Body of pancreas (tissue), 4 donors: Measurements from ENCODE around the gene PSORS1C1. TPM values are rescaled to one million over a fixed set of nuclear protein-coding genes. Genes with fewer than 3 reads are reported as not detected.
"Not testable (repeated sequence)": the region's sequence is repeated elsewhere in the genome, so short reads cannot be mapped to it uniquely, and the experiment has no call there.

ENCODE experiments used
- ATAC-seq: fragments of 150-250 bp; one replicate; pipeline ENCODE4 v1.9.1; 2016
- DNase-seq, 4 donors: peaks; one replicate each; pipeline ENCODE4 v3.0.0-alpha.2; 2019
- H3K27ac ChIP-seq, 4 donors: fragments of 200-600 bp; sonication (generic); 1 replicate in 3 of 4; 2 replicates in 1 of 4; pipeline versions ENCODE4 v1.5.1 to v1.6.1; 2016 to 2019; ENCODE audit warnings: mild to moderate bottlenecking in 1 of 4, mixed read lengths in 1 of 4, moderate library complexity in 1 of 4
- H3K27me3 ChIP-seq, 2 donors: fragments of 200-600 bp; sonication (generic); one replicate each; pipeline ENCODE4 v1.6.0; 2016; ENCODE audit warnings: mild to moderate bottlenecking in 1 of 2
- H3K36me3 ChIP-seq, 2 donors: fragments of 200-600 bp; sonication (generic); replicated peaks in 1 of 2; 2 replicates each; pipeline ENCODE4 v1.5.1; 2016; ENCODE audit warnings: low read depth in 2 of 2; ENCODE audit not compliant: insufficient read depth in 1 of 2
- H3K4me1 ChIP-seq: fragments of 200-600 bp; sonication (generic); one replicate; pipeline ENCODE4 v1.6.0; 2016
- H3K4me3 ChIP-seq, 2 donors: fragments of 200-600 bp; sonication (generic); 1 replicate in 1 of 2; 2 replicates in 1 of 2; pipeline ENCODE4 v1.5.1; 2016 to 2019
- H3K9me3 ChIP-seq, 3 donors: fragments of 200-600 bp; sonication (generic); 1 replicate in 2 of 3; 2 replicates in 1 of 3; pipeline ENCODE4 v1.5.1; 2016
- CTCF ChIP-seq, 7 experiments: fragments of 450-650 bp in 4 of 7; fragments of 200-600 bp in 3 of 7; sonication (generic) in 3 of 7; IDR thresholded peaks; one replicate each; pipeline ENCODE4 v1.5.1; 2016 to 2019; ENCODE audit warnings: antibody characterized with exemption in 7 of 7
- POLR2A ChIP-seq, 3 donors: fragments of 450-650 bp; IDR thresholded peaks; one replicate each; pipeline ENCODE4 v1.6.1; 2016; ENCODE audit warnings: antibody characterized with exemption in 3 of 3, mild to moderate bottlenecking in 2 of 3
- WGBS, 2 donors: methylation state at CpG; one replicate each; pipeline ENCODE4 v1.1.5; 2017; 5-methylcytosine and 5-hydroxymethylcytosine counted together
- intact Hi-C: fragments of 100-400 bp; cut with DNase I; formaldehyde crosslinking; loops from one replicate; pipeline ENCODE4 v1.15.1; 2023
- small RNA-seq: library from RNA; depleted of rRNA; stranded (forward); fragments of <200 nt; gene quantifications from one replicate; pipeline ENCODE3, GENCODE V24; 2016
- total RNA-seq, 2 donors: library from RNA; depleted of rRNA; stranded (reverse); fragments of >200 nt; gene quantifications; one replicate each; pipeline ENCODE4 v1.1.0, GENCODE V29; 2016

PSORS1C1 gene
- total RNA-seq, 2 donors from 2014 or later, result 1.6 to 3.4 TPM

- H3K4me3 ChIP-seq, H3K27me3 ChIP-seq, intact Hi-C loops, H3K36me3 ChIP-seq, H3K9me3 ChIP-seq: not testable (repeated sequence)
- TF ChIP-seq POLR2A (IDR thresholded peaks at IDR 0.05) (peak in 2 of 3 donors; percentile 21), CTCF (IDR thresholded peaks at IDR 0.05) (peak in 3 of 7 experiments; percentile 9 to 22 (median 9))
- peak; percentile 13 for ATAC-seq
- 46 to 51% methylated on average over 3 of the region's 3 CpGs for WGBS, 2 donors
- peak overlapping the region in 3 of 4 donors; percentile 73 to 98 (median 93) for H3K27ac ChIP-seq
- H3K4me1 ChIP-seq, result peaks cover 25% of the 10 kb centered on the region
- peak; percentile 48 to 72 (median 67) for DNase-seq
Observed at GRCh38 chr6:31189223-31189622, 74.6 kb downstream of the PSORS1C1 start.

Small RNA genes lying within 50 kb of the gene (small RNA-seq; reads per million reads assigned to genes)
- gene POLR2LP1 (not detected), gene RNU6-1133P (not detected)

Other genes starting within 250 kb of the PSORS1C1 start
- gene DDR1, start 230.3 kb upstream of the PSORS1C1 start, total RNA-seq, result 10 to 100 TPM; 90.3 to 97.3 TPM
- gene GTF2H4, start 206.6 kb upstream of the PSORS1C1 start, total RNA-seq, result 10 to 100 TPM in 1 of 2 donors, under 1 TPM in 1; 0.66 to 27.2 TPM
- 10 to 100 TPM; 16.6 to 29.7 TPM for gene VARS2, start 200.6 kb upstream of the PSORS1C1 start, total RNA-seq
- 1 to 10 TPM in 1 of 2 donors, not detected in 1; 5.2 TPM for gene SFTA2, start 182.6 kb upstream of the PSORS1C1 start, total RNA-seq
- gene MUCL3, start 173.8 kb upstream of the PSORS1C1 start, total RNA-seq, result under 1 TPM; under 0.01 to 0.52 TPM
- not detected for gene MUC21, start 131.1 kb upstream of the PSORS1C1 start, total RNA-seq
- not detected for gene MUC22, start 104.3 kb upstream of the PSORS1C1 start, total RNA-seq
- not detected for gene C6orf15, start 2.2 kb upstream of the PSORS1C1 start, total RNA-seq
- not detected for gene CDSN, start 5.6 kb downstream of the PSORS1C1 start, total RNA-seq
- gene PSORS1C2, start 24.3 kb downstream of the PSORS1C1 start, total RNA-seq, result not detected
- 10 to 100 TPM; 15.6 to 28.7 TPM for gene CCHCR1, start 43.0 kb downstream of the PSORS1C1 start, total RNA-seq
- gene TCF19, start 43.8 kb downstream of the PSORS1C1 start, total RNA-seq, result 1 to 10 TPM; 1.8 to 2.0 TPM
- gene POU5F1, start 55.9 kb downstream of the PSORS1C1 start, total RNA-seq, result 10 to 100 TPM in 1 of 2 donors, 1 to 10 TPM in 1; 4.9 to 37.6 TPM
- gene HLA-C, start 157.3 kb downstream of the PSORS1C1 start, total RNA-seq, result 100 to 1,000 TPM in 1 of 2 donors, 10 to 100 TPM in 1; 93.9 to 364 TPM
- gene HLA-B, start 242.4 kb downstream of the PSORS1C1 start, total RNA-seq, result 100 to 1,000 TPM; 316 to 342 TPM